ENCODE results near the gene MORN1.

Gene MORN1

DNA sequence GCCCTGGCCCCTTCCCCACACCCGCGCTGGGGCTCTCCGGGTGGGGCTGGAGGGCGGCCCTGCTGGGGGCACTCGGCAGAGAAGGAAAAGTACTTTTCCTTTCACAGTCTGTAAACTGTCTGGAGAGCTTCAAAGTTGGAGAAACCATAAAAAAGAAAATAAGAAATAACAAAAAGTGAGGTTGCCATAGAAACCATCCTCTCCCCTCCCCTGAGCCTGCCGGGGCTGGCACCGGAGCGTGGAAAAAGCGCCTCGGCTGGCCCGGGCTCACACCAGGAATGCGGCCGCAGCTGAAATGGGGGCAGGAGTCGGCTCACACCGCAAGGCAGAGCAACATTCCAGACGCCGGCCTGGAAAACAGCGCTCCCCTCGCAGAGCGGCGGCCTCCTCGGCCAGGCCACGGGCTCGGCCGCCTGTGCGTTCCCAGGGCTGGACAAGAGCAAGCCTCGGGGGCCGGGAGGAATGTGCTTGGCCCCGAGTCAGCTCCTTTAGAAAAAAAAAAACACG lies 69.2 kb downstream of the MORN1 start:
- no peaks in the 10 kb centered on the region for H3K79me2 ChIP-seq (ENCODE audit: control insufficient read depth, insufficient read depth, low read length, unreplicated experiment)
- peak overlapping the region; percentile 40 for H2AFZ ChIP-seq (ENCODE audit: low read length, unreplicated experiment)
- H3K4me1 ChIP-seq (ENCODE audit: control insufficient read depth, insufficient read depth, low read length, unreplicated experiment): peaks cover 19% of the 10 kb centered on the region
- peak overlapping the region; percentile 66 for H3K4me3 ChIP-seq (ENCODE audit: low read depth, low read length)
- H3K27me3 ChIP-seq (ENCODE audit: insufficient read depth, low read length): no peaks in the 10 kb centered on the region
- no peaks in the 10 kb centered on the region for H3K36me3 ChIP-seq (ENCODE audit: insufficient read depth, low read length)
- peak overlapping the region; percentile 36 for H3K27ac ChIP-seq (ENCODE audit: low read depth, low read length)

DNA sequence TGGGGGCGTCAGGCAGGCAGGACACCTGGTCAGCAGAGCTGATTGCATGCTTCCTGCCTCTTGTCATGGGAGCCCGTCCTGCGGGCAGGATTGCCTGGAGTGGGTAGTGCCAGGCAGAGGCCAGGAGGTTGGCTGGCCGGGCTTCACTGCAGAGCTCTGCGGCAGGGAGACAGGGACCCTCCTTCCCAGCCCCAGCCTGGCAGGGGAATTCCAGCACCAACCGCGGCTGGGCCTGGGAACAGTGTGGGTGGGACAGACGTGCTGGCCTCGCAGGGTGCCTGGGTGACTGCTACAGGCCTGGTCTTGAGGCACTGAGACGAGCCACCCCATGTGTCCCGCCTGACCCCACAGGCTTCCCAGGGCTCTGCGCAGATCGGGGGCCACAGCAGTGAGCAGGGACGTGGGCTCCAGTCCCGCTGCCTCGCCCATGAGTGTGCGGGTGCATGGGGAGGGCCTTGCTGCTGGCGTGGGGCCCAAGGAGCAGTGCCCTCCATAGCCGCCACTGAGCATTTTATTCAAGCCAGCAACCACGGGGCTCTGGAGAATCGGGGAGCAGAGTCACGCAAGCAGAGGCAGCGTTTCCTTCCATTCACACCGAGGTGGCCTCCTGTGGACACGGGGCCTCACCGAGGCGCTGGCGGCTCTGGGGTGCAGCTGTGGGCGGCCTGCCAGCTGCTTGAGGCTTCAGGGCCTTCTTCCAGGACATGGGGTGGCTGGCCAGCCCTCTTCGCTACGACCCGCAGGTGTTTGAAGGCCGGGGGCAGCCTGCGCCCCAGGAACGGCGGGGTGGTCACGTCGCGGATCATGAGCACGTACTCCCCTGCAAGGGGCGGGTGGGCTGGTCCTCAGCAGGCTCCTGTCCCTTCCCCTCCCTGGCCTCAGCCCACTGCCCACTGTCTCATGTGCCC lies 70.3 kb downstream of the MORN1 start:
- Histone ChIP-seq H2AFZ (ENCODE audit: low read length, unreplicated experiment) (no peak overlapping the region), H3K27me3 (ENCODE audit: insufficient read depth, low read length) (no peaks in the 10 kb centered on the region), H3K79me2 (ENCODE audit: control insufficient read depth, insufficient read depth, low read length, unreplicated experiment) (no peaks in the 10 kb centered on the region), H3K4me3 (ENCODE audit: low read depth, low read length) (no peak overlapping the region), H3K36me3 (ENCODE audit: insufficient read depth, low read length) (no peaks in the 10 kb centered on the region), H3K27ac (ENCODE audit: low read depth, low read length) (no peak overlapping the region), H3K4me1 (ENCODE audit: control insufficient read depth, insufficient read depth, low read length, unreplicated experiment) (peaks cover 27% of the 10 kb centered on the region)

DNA sequence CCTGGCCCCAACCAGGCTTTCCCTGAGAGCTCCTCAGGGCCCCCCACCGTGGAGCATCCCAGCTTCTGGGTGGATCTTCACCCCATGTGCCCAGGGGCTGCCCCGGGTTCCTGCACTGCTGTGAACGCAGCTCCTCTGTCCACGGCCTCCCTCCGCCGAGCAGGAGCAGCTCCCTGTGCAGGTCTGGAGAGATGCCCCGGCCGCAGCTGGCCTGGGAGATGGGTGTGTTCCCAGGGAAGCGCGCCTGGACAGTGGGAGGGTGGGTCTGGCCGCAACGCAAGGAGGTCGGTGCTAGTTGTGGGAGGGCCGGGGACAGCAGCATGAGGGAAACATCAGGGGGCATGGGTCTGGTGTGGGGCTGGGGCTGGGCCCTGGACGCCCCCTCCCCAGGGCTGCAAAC lies 71.3 kb downstream of the MORN1 start:
- Histone ChIP-seq H3K79me2 (ENCODE audit: control insufficient read depth, insufficient read depth, low read length, unreplicated experiment) (no peaks in the 10 kb centered on the region), H3K36me3 (ENCODE audit: insufficient read depth, low read length) (no peaks in the 10 kb centered on the region), H3K4me3 (ENCODE audit: low read depth, low read length) (no peak overlapping the region), H3K27me3 (ENCODE audit: insufficient read depth, low read length) (no peaks in the 10 kb centered on the region), H2AFZ (ENCODE audit: low read length, unreplicated experiment) (no peak overlapping the region), H3K4me1 (ENCODE audit: control insufficient read depth, insufficient read depth, low read length, unreplicated experiment) (peaks cover 34% of the 10 kb centered on the region), H3K27ac (ENCODE audit: low read depth, low read length) (no peak overlapping the region)

DNA sequence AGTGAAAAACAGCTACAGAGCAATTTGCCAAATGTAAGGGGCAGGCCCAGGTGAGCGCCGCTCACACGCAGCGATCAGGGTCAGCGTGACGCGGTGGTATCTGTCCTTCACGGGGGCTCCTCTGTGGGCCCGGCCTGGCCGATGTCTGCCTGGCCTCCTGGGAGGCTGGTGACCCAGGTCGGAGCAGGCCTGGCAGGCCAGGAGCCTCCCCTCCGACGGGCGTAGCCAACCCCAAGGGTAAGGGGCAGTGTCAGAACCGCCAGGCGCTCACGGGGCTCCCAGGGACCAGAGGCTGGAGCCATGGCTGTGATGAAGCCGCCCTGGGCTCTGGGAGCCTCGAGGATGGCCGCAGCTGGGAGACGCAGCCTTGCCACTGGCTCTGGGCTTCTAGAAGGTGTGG lies 72.1 kb downstream of the MORN1 start:
- Histone ChIP-seq H3K27ac (ENCODE audit: low read depth, low read length) (no peak overlapping the region), H2AFZ (ENCODE audit: low read length, unreplicated experiment) (no peak overlapping the region), H3K27me3 (ENCODE audit: insufficient read depth, low read length) (no peaks in the 10 kb centered on the region), H3K36me3 (ENCODE audit: insufficient read depth, low read length) (no peaks in the 10 kb centered on the region), H3K79me2 (ENCODE audit: control insufficient read depth, insufficient read depth, low read length, unreplicated experiment) (no peaks in the 10 kb centered on the region), H3K4me1 (ENCODE audit: control insufficient read depth, insufficient read depth, low read length, unreplicated experiment) (peaks cover 34% of the 10 kb centered on the region), H3K4me3 (ENCODE audit: low read depth, low read length) (no peak overlapping the region)

DNA sequence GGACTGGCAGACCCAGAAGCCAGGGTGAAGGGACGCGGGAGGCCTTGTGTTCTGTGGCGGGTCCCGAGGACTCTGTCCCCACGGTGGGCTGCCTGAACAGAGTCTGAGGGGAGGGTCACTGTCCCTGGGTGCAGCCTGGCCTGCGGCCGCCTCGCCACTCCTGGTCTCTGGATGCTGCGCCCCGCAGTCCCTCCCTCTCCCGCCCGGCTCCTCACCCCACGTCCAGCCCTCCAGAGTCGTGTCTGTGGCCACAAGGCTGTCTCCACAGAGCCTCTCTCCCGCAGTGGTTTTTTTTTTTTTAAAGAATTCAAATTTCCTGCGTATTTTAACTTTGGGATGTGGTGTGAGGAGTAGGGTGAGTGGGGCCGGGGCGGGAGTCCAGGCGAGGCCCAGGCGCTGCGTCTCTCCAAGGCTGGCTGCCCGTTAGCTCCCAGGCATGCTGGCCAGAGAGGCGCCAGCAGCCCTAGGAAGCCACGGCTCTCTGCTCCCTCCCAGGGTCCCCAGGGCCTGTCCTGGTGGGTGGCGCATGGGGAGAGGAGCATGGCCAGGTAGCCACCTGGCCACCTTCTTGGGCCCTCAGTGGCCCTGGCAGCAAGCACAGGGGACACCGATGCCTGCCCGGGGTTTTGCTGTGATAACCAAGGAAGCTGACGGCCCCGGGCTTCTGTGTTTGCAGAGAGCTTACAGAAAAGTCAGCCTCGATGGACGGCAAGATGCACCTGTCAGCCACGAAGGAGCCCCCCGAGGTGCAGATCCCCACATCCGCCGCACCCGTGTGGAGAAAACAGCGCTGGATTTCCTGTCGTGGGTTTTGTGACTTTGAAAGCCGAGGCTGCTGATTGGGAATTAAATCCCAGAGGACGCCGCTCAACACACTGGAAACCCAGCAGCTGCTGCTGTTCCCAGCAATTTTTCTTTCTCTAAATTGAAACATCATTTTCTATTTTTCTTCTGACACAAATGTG lies 72.8 kb downstream of the MORN1 start:
- no peaks in the 10 kb centered on the region for H3K79me2 ChIP-seq (ENCODE audit: control insufficient read depth, insufficient read depth, low read length, unreplicated experiment)
- no peak overlapping the region for H2AFZ ChIP-seq (ENCODE audit: low read length, unreplicated experiment)
- no peak overlapping the region for H3K4me3 ChIP-seq (ENCODE audit: low read depth, low read length)
- peaks cover 41% of the 10 kb centered on the region for H3K4me1 ChIP-seq (ENCODE audit: control insufficient read depth, insufficient read depth, low read length, unreplicated experiment)
- H3K27me3 ChIP-seq (ENCODE audit: insufficient read depth, low read length): no peaks in the 10 kb centered on the region
- H3K36me3 ChIP-seq (ENCODE audit: insufficient read depth, low read length): no peaks in the 10 kb centered on the region
- H3K27ac ChIP-seq (ENCODE audit: low read depth, low read length): no peak overlapping the region

DNA sequence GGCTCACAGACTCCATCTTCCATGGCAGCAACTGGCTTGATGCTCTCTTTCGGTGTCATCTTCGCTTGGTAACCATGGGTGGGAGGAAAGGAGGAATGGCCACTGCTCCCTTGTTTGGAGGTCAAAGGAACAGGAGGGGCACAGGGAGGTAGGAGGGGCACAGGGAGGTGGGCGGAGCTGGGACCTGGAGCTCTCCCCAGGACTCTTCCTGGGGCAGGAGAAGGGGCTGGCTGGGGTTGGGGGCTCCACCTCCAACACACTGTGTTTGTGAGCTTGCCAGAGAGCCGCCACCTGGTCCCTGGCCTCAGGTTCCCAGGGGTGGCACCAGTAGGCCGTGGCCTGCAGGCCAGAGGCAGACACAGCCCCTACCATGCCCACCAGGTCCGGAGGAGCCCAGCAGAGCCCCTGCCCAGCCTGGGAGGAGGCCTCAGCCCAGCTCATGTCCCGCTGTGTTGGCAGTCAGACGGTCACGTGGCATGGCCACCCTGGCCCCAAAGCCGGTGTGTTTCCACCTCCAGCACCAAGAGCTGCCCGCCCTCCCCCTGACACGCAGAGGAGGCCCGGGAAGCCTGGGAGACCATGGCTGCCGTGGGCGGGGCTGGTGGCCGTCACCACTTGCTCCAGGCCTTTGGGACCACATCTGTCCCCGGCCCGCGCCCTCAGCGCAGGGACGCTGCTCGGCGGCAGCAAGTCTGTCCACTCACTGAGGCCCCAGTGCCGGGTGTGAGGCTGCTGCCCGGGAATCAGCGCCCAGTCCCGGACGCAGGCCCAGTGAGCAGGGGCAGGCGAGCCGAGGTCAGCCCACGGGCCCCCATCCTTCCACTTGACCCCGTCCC lies 73.9 kb downstream of the MORN1 start:
- no peaks in the 10 kb centered on the region for H3K27me3 ChIP-seq (ENCODE audit: insufficient read depth, low read length)
- H3K4me3 ChIP-seq (ENCODE audit: low read depth, low read length): no peak overlapping the region
- H3K79me2 ChIP-seq (ENCODE audit: control insufficient read depth, insufficient read depth, low read length, unreplicated experiment): no peaks in the 10 kb centered on the region
- peaks cover 41% of the 10 kb centered on the region for H3K4me1 ChIP-seq (ENCODE audit: control insufficient read depth, insufficient read depth, low read length, unreplicated experiment)
- H2AFZ ChIP-seq (ENCODE audit: low read length, unreplicated experiment): no peak overlapping the region
- no peak overlapping the region for H3K27ac ChIP-seq (ENCODE audit: low read depth, low read length)
- no peaks in the 10 kb centered on the region for H3K36me3 ChIP-seq (ENCODE audit: insufficient read depth, low read length)

DNA sequence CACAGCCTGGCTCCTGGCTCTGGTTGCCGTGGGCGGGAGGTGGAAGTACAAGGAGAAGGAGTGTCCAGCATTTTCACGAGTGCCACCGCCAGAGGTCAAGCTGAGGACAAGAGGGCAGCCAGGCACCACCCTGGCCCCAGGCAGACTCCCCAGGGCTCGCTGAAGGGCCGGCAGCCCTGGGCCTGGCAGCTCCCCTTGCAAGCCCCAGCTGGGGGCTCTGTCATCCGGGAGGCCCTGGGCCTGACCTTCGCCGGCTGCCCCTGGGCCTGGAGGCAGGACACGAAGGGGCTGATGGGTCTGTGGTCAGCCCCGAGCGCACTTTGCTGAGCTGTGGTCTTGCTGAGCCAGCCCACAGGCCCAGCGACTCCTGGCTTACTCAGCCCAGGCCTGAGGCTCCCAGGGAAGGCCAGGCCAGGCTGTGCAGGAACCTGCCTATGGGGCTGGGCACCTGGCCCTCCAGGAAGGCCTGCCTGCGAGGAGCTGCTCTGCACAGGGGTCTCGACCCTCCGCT lies 74.8 kb downstream of the MORN1 start:
- H3K27me3 ChIP-seq (ENCODE audit: insufficient read depth, low read length): no peaks in the 10 kb centered on the region
- H3K27ac ChIP-seq (ENCODE audit: low read depth, low read length): 0 out of 2 replicates have a peak overlapping the region, but pooled peaks have one; percentile 19
- H3K4me3 ChIP-seq (ENCODE audit: low read depth, low read length): no peak overlapping the region
- no peaks in the 10 kb centered on the region for H3K36me3 ChIP-seq (ENCODE audit: insufficient read depth, low read length)
- H2AFZ ChIP-seq (ENCODE audit: low read length, unreplicated experiment): no peak overlapping the region
- H3K4me1 ChIP-seq (ENCODE audit: control insufficient read depth, insufficient read depth, low read length, unreplicated experiment): peaks cover 37% of the 10 kb centered on the region
- H3K79me2 ChIP-seq (ENCODE audit: control insufficient read depth, insufficient read depth, low read length, unreplicated experiment): no peaks in the 10 kb centered on the region

DNA sequence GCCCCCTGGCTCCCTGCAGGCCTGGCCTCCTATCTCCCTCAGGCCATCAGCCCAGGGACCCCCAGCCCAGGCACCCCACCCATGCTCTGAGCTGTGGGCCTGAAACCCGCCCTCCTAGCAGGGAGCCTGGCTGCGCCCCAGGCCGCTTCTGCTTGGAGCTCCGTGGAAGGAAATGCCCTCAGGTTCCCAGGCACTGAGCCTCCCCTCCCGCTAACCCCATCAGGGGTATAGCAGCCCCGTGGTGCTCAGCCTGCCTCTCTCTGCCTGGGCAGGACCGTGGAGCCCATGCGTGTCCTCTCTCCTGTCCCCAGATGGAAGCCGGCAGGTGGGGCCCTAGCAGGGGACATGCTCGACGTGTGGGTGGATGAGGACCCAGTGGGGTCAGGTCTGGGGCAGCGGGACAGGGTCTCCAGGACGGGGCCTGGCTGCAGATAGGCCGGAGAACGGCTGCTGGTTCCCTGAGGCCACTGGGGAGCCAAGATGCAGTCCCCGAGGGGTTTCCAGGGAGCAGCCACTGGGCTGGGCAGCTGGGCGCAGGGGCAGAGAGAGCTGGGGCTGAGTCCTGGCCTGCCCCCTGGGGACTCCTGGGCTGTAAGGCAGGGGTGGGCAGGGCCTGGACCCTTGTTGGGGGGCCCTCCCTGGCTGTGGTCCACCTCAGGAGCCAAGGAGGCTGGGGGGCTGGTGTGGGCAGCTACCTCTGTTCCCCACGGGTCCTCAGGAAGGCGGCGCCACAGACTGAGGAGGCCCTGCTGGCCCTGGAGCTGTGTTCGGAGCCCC lies 75.5 kb downstream of the MORN1 start:
- no peaks in the 10 kb centered on the region for H3K79me2 ChIP-seq (ENCODE audit: control insufficient read depth, insufficient read depth, low read length, unreplicated experiment)
- peaks cover 37% of the 10 kb centered on the region for H3K4me1 ChIP-seq (ENCODE audit: control insufficient read depth, insufficient read depth, low read length, unreplicated experiment)
- no peaks in the 10 kb centered on the region for H3K36me3 ChIP-seq (ENCODE audit: insufficient read depth, low read length)
- no peak overlapping the region for H3K4me3 ChIP-seq (ENCODE audit: low read depth, low read length)
- no peaks in the 10 kb centered on the region for H3K27me3 ChIP-seq (ENCODE audit: insufficient read depth, low read length)
- H3K27ac ChIP-seq (ENCODE audit: low read depth, low read length): 0 out of 2 replicates have a peak overlapping the region, but pooled peaks have one; percentile 19
- H2AFZ ChIP-seq (ENCODE audit: low read length, unreplicated experiment): no peak overlapping the region

DNA sequence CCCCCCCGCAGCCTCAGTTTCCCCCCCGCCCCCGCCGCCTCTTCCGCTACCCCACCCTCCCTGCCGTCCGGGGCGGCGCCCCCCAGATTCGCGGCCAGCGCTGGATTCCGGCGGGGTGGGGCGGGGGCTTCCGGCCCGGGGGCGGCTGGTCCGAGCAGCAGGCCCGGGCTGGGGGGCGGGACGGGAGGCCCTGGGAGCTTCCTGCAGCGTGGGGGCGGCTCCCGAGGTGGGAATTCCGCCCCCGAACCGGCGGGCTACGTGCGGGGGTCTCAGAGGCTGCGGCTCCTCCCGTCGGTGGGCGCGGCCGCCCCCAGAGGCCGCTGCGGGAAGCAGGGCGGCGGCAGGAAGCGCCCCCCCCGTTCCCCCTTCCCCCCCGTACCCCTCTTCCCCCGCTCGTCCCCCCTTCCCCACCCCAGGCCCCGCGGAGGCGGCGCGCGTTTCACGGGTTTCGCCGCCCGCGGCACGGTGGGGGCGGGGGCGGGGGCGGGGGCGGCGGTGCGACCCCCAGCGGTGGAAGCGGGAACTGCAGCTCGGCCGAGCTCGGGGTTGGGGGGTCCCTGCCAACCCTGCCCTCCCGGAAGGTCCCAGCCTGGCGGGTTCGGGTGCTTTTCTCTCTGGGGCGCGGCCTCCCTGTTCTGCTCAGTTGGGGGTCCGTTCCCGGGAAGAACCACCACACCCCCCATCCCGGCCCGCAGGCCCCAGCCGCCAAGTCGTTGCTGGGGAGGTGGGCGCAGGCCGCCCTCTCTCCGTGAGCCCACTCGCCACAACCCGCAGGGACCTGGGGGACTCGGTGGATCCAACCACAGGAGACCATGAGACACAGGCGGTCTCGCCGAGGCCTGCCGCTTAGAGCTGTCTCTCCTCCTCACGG lies 76.3 kb downstream of the MORN1 start:
- no peak overlapping the region for H2AFZ ChIP-seq (ENCODE audit: low read length, unreplicated experiment)
- H3K27ac ChIP-seq (ENCODE audit: low read depth, low read length): peak overlapping the region; percentile 28; the same call in 1 of the 2 replicates
- H3K36me3 ChIP-seq (ENCODE audit: insufficient read depth, low read length): no peaks in the 10 kb centered on the region
- no peaks in the 10 kb centered on the region for H3K79me2 ChIP-seq (ENCODE audit: control insufficient read depth, insufficient read depth, low read length, unreplicated experiment)
- H3K4me3 ChIP-seq (ENCODE audit: low read depth, low read length): peak overlapping the region; percentile 71
- no peaks in the 10 kb centered on the region for H3K27me3 ChIP-seq (ENCODE audit: insufficient read depth, low read length)
- H3K4me1 ChIP-seq (ENCODE audit: control insufficient read depth, insufficient read depth, low read length, unreplicated experiment): peaks cover 34% of the 10 kb centered on the region
